OCI-LY7 (cell line): Measurements from ENCODE around the gene FAM168B. TPM values are rescaled to one million over a fixed set of nuclear protein-coding genes. Genes with fewer than 3 reads are reported as not detected.

ENCODE experiments used
- BruUV-seq: library from RNA; stranded (reverse); fragments of 400-500 nt; replicated peaks from 2 replicates; lab custom pipeline; 2021; lab: Mats Ljungman, UMichigan
- CTCF ChIA-PET: fragments of 300-600 bp; sonication (Branson Sonifier 250); formaldehyde crosslinking; loops from one replicate; lab custom pipeline; 2022; ENCODE audit warnings: antibody characterized with exemption; ENCODE audit not compliant: unreplicated experiment; lab: Charles Lee
- POLR2A ChIA-PET: fragments of 300-600 bp; sonication (Branson Sonifier 250); formaldehyde crosslinking; loops from one replicate; lab custom pipeline; 2022; ENCODE audit warnings: antibody characterized with exemption; lab: Charles Lee
- DNase-seq: peaks from one replicate; pipeline ENCODE4 v3.0.0-alpha.2; 2015; ENCODE audit warnings: low spot score
- H2AFZ ChIP-seq: fragments of 200-600 bp; sonication (generic), shearing (Covaris generic); 2 replicates; pipeline ENCODE4 v1.6.1; 2014; ENCODE audit warnings: mild to moderate bottlenecking, antibody characterized with exemption, low read length, moderate library complexity
- H3K27ac ChIP-seq: fragments of 200-600 bp; sonication (generic); 2 replicates; pipeline ENCODE4 v1.5.1; 2014; ENCODE audit warnings: mixed run types, low read depth, mild to moderate bottlenecking, moderate library complexity, low read length, inconsistent platforms; ENCODE audit not compliant: poor library complexity, severe bottlenecking
- H3K36me3 ChIP-seq: fragments of 200-600 bp; sonication (generic); 2 replicates; pipeline ENCODE4 v1.6.1; 2014; ENCODE audit warnings: mild to moderate bottlenecking, antibody characterized with exemption, low read length, moderate library complexity, mixed read lengths; ENCODE audit not compliant: insufficient read depth
- H3K4me1 ChIP-seq: fragments of 200-600 bp; sonication (generic); 2 replicates; pipeline ENCODE4 v1.5.1; 2014; ENCODE audit warnings: mild to moderate bottlenecking, low read length; ENCODE audit not compliant: insufficient read depth, poor library complexity, severe bottlenecking
- H3K4me2 ChIP-seq: fragments of 200-600 bp; sonication (generic); 2 replicates; pipeline ENCODE4 v1.6.1; 2014; ENCODE audit warnings: mild to moderate bottlenecking, low read length
- H3K4me3 ChIP-seq: fragments of 200-600 bp; sonication (generic); 2 replicates; pipeline ENCODE4 v1.5.1; 2014; ENCODE audit warnings: mild to moderate bottlenecking, low read depth, low read length; ENCODE audit not compliant: poor library complexity, severe bottlenecking
- H3K79me2 ChIP-seq: fragments of 200-600 bp; sonication (generic); 2 replicates; pipeline ENCODE4 v1.6.1; 2016; ENCODE audit warnings: low read depth, mild to moderate bottlenecking, low read length, moderate library complexity, mixed read lengths; ENCODE audit not compliant: insufficient read depth
- H3K9me2 ChIP-seq: fragments of 200-600 bp; sonication (generic); 2 replicates; pipeline ENCODE4 v1.6.1; 2016; ENCODE audit warnings: mild to moderate bottlenecking, low read length, mixed read lengths; ENCODE audit not compliant: insufficient read depth
- H3K9me3 ChIP-seq: fragments of 200-600 bp; sonication (generic); 2 replicates; pipeline ENCODE4 v1.6.1; 2014; ENCODE audit warnings: mild to moderate bottlenecking, mixed run types, low read length, mixed read lengths
- H4K20me1 ChIP-seq: fragments of 200-600 bp; sonication (generic); 2 replicates; pipeline ENCODE4 v1.6.1; 2014; ENCODE audit warnings: mild to moderate bottlenecking, antibody characterized with exemption, low read length, moderate library complexity, mixed read lengths; ENCODE audit not compliant: insufficient read depth
- EZH2phosphoT487 ChIP-seq: fragments of 200-600 bp; sonication (generic); IDR thresholded peaks from 2 replicates; pipeline ENCODE4 v1.6.1; 2018; ENCODE audit warnings: low read depth, borderline replicate concordance, mild to moderate bottlenecking, mixed run types, antibody characterized with exemption, low read length, moderate library complexity, mixed read lengths
- intact Hi-C: fragments of 100-400 bp; cut with micrococcal nuclease; formaldehyde crosslinking; loops from one replicate; pipeline ENCODE4 v1.10.0; 2022; ENCODE audit not compliant: unreplicated experiment
- total RNA-seq, 2 experiments: library from RNA; depleted of rRNA in 1 of 2; stranded (reverse); fragments of >200 nt in 1 of 2; shearing (Covaris generic) in 1 of 2; gene quantifications; 2 replicates each; pipeline ENCODE4 v1.2.3, GENCODE V29; 2014 to 2022
- TF ChIP-seq, protein P1 (sequence below): fragments of 200-600 bp; sonication (generic); conservative IDR thresholded peaks from 2 replicates; pipeline ENCODE4 v1.5.1; 2014; ENCODE audit warnings: mild to moderate bottlenecking, antibody characterized with exemption, low read length, moderate library complexity, mixed read lengths

The FAM168B gene
- total RNA-seq, 2 experiments from 2014 or later: 53.6 to 85.3 TPM

DNA sequence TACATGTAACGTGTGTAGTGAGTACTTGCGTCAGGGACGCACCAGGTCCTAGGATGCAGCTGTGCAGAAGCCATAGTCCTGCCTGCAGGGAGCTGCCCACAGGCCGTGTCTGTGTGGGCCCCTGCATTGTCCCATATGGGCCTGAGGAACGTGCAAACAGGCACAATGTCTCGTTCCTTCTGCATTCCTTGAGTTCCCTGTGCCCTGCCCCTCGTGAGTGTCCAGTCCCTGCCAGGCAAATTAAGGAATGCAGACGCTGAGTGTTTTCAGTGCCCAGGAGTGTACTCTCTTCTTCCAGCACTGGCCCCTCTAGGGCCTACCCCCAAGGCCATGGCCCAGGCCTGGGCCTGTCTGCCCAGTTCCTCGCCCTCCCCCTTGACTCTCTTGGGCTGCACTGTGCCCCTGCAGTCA is 61.8 kb downstream of the FAM168B start:
- no TSS peak for BruUV-seq
- H3K4me1 ChIP-seq: no peaks in the 10 kb centered on the region
- H3K4me2 ChIP-seq: no peak overlapping the region
- H3K4me3 ChIP-seq: no peak overlapping the region
- ChIA-PET CTCF (no interaction called here), POLR2A (no interaction called here)
- TF ChIP-seq, protein P1, sequence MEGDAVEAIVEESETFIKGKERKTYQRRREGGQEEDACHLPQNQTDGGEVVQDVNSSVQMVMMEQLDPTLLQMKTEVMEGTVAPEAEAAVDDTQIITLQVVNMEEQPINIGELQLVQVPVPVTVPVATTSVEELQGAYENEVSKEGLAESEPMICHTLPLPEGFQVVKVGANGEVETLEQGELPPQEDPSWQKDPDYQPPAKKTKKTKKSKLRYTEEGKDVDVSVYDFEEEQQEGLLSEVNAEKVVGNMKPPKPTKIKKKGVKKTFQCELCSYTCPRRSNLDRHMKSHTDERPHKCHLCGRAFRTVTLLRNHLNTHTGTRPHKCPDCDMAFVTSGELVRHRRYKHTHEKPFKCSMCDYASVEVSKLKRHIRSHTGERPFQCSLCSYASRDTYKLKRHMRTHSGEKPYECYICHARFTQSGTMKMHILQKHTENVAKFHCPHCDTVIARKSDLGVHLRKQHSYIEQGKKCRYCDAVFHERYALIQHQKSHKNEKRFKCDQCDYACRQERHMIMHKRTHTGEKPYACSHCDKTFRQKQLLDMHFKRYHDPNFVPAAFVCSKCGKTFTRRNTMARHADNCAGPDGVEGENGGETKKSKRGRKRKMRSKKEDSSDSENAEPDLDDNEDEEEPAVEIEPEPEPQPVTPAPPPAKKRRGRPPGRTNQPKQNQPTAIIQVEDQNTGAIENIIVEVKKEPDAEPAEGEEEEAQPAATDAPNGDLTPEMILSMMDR: no peak
- TF ChIP-seq EZH2phosphoT487: no peak
- H3K36me3 ChIP-seq: no peaks in the 10 kb centered on the region
- intact Hi-C loops: no loop called here
- no peaks in the 10 kb centered on the region for H3K79me2 ChIP-seq
- no peaks in the 10 kb centered on the region for H3K9me3 ChIP-seq
- DNase-seq: no peak
- H3K27ac ChIP-seq: no peak overlapping the region
- H4K20me1 ChIP-seq: no peaks in the 10 kb centered on the region
- no peak overlapping the region for H2AFZ ChIP-seq
- no peaks in the 10 kb centered on the region for H3K9me2 ChIP-seq

DNA sequence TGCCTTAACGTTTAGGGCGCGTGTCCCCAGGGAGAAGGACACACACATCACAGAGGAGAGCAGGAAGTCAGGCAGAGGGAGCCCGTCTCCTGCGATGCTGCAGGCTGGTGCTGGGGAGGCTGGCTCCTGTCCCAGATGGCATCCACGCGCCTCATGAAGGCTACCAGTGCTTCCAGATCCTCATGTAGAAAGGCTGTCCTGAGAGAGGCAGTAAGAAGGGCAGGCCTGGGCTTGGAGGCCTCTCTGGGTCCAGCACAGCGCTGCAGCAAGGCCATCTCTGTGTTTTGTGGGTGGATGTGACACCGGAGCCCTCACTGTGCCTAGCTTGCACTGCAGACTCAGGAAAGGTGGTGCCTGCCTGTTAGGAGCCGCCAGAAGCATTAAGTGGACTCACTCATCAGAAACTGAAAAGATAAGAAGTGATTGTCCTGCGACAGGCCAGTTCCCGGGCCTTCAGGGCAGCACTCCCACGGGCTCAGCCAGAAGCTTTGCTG is 62.7 kb downstream of the FAM168B start:
- no peaks in the 10 kb centered on the region for H3K9me2 ChIP-seq
- H4K20me1 ChIP-seq: no peaks in the 10 kb centered on the region
- intact Hi-C loops: no loop called here
- no peak overlapping the region for H3K27ac ChIP-seq
- no peaks in the 10 kb centered on the region for H3K79me2 ChIP-seq
- no peak overlapping the region for H3K4me2 ChIP-seq
- CTCF ChIA-PET: no interaction called here
- no peaks in the 10 kb centered on the region for H3K36me3 ChIP-seq
- BruUV-seq: no TSS peak
- no peak for TF ChIP-seq EZH2phosphoT487
- TF ChIP-seq, protein P1: no peak
- no peak overlapping the region for H2AFZ ChIP-seq
- POLR2A ChIA-PET: no interaction called here
- no peak for DNase-seq
- H3K9me3 ChIP-seq: no peaks in the 10 kb centered on the region
- no peak overlapping the region for H3K4me3 ChIP-seq
- H3K4me1 ChIP-seq: no peaks in the 10 kb centered on the region

DNA sequence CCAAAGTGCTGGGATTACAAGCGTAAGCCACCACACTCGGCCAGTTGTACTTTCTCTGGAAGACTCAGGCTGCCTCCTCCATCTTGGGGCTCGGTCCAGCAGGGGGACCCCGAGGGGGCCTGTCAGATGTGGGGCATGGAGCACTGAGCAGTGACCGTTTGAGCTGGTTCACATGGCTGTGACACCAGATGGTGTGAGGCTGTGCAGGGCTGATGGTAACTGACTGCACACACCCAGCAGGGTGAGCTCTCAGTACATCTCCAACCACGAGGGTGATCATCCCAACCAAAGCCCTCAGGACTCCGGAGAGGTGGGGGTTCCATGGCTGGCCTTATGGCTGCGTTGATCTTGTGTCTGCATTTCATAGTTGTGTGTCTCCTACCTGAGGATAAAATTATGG is 63.4 kb downstream of the FAM168B start:
- ChIA-PET CTCF (no interaction called here), POLR2A (no interaction called here)
- Histone ChIP-seq H3K79me2 (no peaks in the 10 kb centered on the region), H2AFZ (no peak overlapping the region), H3K9me2 (no peaks in the 10 kb centered on the region), H3K27ac (no peak overlapping the region), H3K9me3 (no peaks in the 10 kb centered on the region), H3K4me3 (no peak overlapping the region), H4K20me1 (no peaks in the 10 kb centered on the region), H3K4me2 (no peak overlapping the region), H3K36me3 (no peaks in the 10 kb centered on the region), H3K4me1 (no peaks in the 10 kb centered on the region)
- BruUV-seq: no TSS peak
- DNase-seq: no peak
- TF ChIP-seq, protein P1: no peak
- TF ChIP-seq EZH2phosphoT487: no peak
- intact Hi-C loops: no loop called here
